B cell (primary cell): ENCODE measurements around the gene TOM1L1. TPM values are rescaled to one million over a fixed set of nuclear protein-coding genes. Genes with fewer than 3 reads are reported as not detected.

Experiments used
- ATAC-seq: fragments of 200-7000 bp; cut with Tn5 transposase; one replicate; pipeline ENCODE4 v1.10.0; 2021; ENCODE audit warnings: low read depth, mild to moderate bottlenecking, moderate number of reproducible peaks, moderate library complexity
- CTCF ChIA-PET: fragments of 350-600 bp; sonication (Branson Sonifier 250); formaldehyde crosslinking; loops from one replicate; lab custom pipeline; 2021; ENCODE audit warnings: antibody characterized with exemption, inconsistent platforms; lab: Charles Lee
- POLR2A ChIA-PET: fragments of 350-600 bp; sonication (Branson Sonifier 250); formaldehyde crosslinking; loops from one replicate; lab custom pipeline; 2021; ENCODE audit warnings: antibody characterized with exemption; lab: Charles Lee
- DNase-seq: peaks from one replicate; pipeline ENCODE4 v3.0.0; 2013
- H2AFZ ChIP-seq: 2 replicates; pipeline ENCODE4 v1.6.1; 2012; ENCODE audit warnings: mild to moderate bottlenecking, low read depth, low read length; ENCODE audit not compliant: insufficient read depth, poor library complexity, severe bottlenecking
- H3K27ac ChIP-seq, 2 donors: 1 replicate in 1 of 2; 2 replicates in 1 of 2; pipeline ENCODE4 v1.5.1; 2012 to 2013; ENCODE audit warnings: low read length in 2 of 2, mild to moderate bottlenecking in 2 of 2, moderate library complexity in 1 of 2
- H3K27me3 ChIP-seq, 4 experiments: fragments of 200-600 bp in 1 of 4; sonication (generic) in 1 of 4; replicated peaks in 1 of 4; 1 replicate in 2 of 4; 2 replicates in 2 of 4; pipeline versions ENCODE4 v1.6.1 to v1.7.0; 2013 to 2016; ENCODE audit warnings: low read length in 3 of 4, mild to moderate bottlenecking in 2 of 4, mixed read lengths in 1 of 4, moderate library complexity in 1 of 4; ENCODE audit not compliant: insufficient read depth in 4 of 4, control insufficient read depth in 3 of 4; ENCODE audit errors: control extremely low read depth in 1 of 4
- H3K36me3 ChIP-seq, 2 experiments: replicated peaks in 1 of 2; 1 replicate in 1 of 2; 2 replicates in 1 of 2; pipeline versions ENCODE4 v1.6.1 to v1.7.1; 2013; ENCODE audit warnings: low read length in 1 of 2; ENCODE audit not compliant: insufficient read depth in 2 of 2, control insufficient read depth in 1 of 2; ENCODE audit errors: control extremely low read depth in 1 of 2, extremely low read depth in 1 of 2
- H3K4me1 ChIP-seq, 2 donors: fragments of 200-600 bp in 1 of 2; sonication (generic) in 1 of 2; 1 replicate in 1 of 2; 2 replicates in 1 of 2; pipeline versions ENCODE4 v1.5.1 to v1.6.1; 2013 to 2017; ENCODE audit warnings: low read length in 2 of 2; ENCODE audit not compliant: control insufficient read depth in 2 of 2, insufficient read depth in 2 of 2
- H3K4me2 ChIP-seq: replicated peaks from 2 replicates; pipeline ENCODE3; 2012; ENCODE audit warnings: mild to moderate bottlenecking, low read depth, low read length; ENCODE audit not compliant: poor library complexity, severe bottlenecking
- H3K4me3 ChIP-seq, 5 experiments: fragments of 200-600 bp in 1 of 5; sonication (generic) in 1 of 5; 1 replicate in 3 of 5; 2 replicates in 2 of 5; pipeline versions ENCODE4 v1.5.1 to v1.7.0; 2011 to 2016; ENCODE audit warnings: low read length in 4 of 5, mild to moderate bottlenecking in 4 of 5, low read depth in 2 of 5, control low read depth in 1 of 5, moderate library complexity in 1 of 5; ENCODE audit not compliant: insufficient read depth in 1 of 5; ENCODE audit errors: control extremely low read depth in 1 of 5, extremely low read depth in 1 of 5
- H3K79me2 ChIP-seq: fragments of 200-600 bp; sonication (generic); one replicate; pipeline ENCODE4 v1.6.0; 2016; ENCODE audit warnings: low read length; ENCODE audit not compliant: control insufficient read depth, insufficient read depth
- H3K9ac ChIP-seq: fragments of 200-600 bp; sonication (generic); 2 replicates; pipeline ENCODE4 v1.6.1; 2017; ENCODE audit warnings: mild to moderate bottlenecking, low read length, moderate library complexity
- H3K9me3 ChIP-seq, 3 donors: one replicate each; pipeline versions ENCODE4 v1.6.1 to v1.7.1; 2013; ENCODE audit warnings: low read length in 2 of 3; ENCODE audit not compliant: control insufficient read depth in 2 of 3, insufficient read depth in 1 of 3; ENCODE audit errors: control extremely low read depth in 1 of 3
- H4K20me1 ChIP-seq: 2 replicates; pipeline ENCODE4 v1.6.0; 2012; ENCODE audit warnings: mild to moderate bottlenecking, low read length; ENCODE audit not compliant: insufficient read depth, control insufficient read depth, poor library complexity, severe bottlenecking
- H3K27ac Mint-ChIP-seq: one replicate; pipeline ENCODE4 v1.8.0; 2021; ENCODE audit warnings: mixed read lengths
- H3K27me3 Mint-ChIP-seq: one replicate; pipeline ENCODE4 v1.8.0; 2021; ENCODE audit warnings: mixed read lengths
- H3K4me1 Mint-ChIP-seq: one replicate; pipeline ENCODE4 v1.8.0; 2021; ENCODE audit warnings: mixed read lengths
- H3K4me3 Mint-ChIP-seq: one replicate; pipeline ENCODE4 v1.8.0; 2021; ENCODE audit warnings: mixed read lengths
- H3K9me3 Mint-ChIP-seq: one replicate; pipeline ENCODE4 v1.8.0; 2022; ENCODE audit warnings: mixed read lengths; ENCODE audit not compliant: insufficient read depth
- EZH2 ChIP-seq: IDR thresholded peaks from 2 replicates; pipeline ENCODE4 v1.6.1; 2012; ENCODE audit warnings: borderline replicate concordance, low read depth, mild to moderate bottlenecking, moderate library complexity, low read length; ENCODE audit not compliant: insufficient read depth, poor library complexity, severe bottlenecking
- WGBS: methylation state at CpG from one replicate; pipeline ENCODE4 v1.1.5; 2013; ENCODE audit warnings: missing lambda C conversion rate; ENCODE audit not compliant: insufficient coverage; 5-methylcytosine and 5-hydroxymethylcytosine counted together
- intact Hi-C: fragments of 100-400 bp; cut with micrococcal nuclease; formaldehyde crosslinking; loops from one replicate; pipeline ENCODE4 v1.10.0; 2022
- polyA plus RNA-seq: library from polyadenylated mRNA; depleted of rRNA; stranded (reverse); fragments of >200 nt; gene quantifications from 2 replicates; pipeline ENCODE4 v1.2.3, GENCODE V29; 2012
- total RNA-seq, 2 donors: library from RNA; stranded (reverse); fragments of 120-200 nt in 1 of 2; gene quantifications; 1 replicate in 1 of 2; 2 replicates in 1 of 2; pipeline versions ENCODE4 v1.2.3 to v1.2.4, GENCODE V29; 2013 to 2022
- TF ChIP-seq, protein P1 (sequence below): fragments of 200-600 bp; IDR thresholded peaks from one replicate; pipeline ENCODE4 v1.8.0; 2022; ENCODE audit warnings: antibody characterized with exemption, mild to moderate bottlenecking

Gene TOM1L1
- total and polyA plus RNA-seq, 2 donors (not counting 1 experiment from before 2014, with no cell fraction given) = not detected

DNA sequence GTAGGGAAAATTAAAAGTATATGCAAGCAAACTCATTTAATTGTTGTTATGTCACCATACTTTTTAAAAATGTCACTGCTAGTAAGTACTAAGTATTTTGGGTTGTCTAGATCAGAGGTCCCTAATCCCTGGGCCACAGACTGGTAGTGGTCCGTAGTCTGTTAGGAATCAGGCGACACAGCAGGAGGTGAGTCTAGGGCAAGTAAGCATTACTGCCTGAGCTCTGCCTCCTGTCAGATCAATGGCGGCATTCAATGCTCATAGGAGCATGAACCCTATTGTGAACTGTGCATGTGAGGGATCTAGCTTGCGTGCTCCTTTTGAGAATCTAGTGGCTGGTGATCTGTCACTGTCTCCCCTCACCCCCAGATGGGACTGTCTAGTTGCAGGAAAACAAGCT lies 89.5 kb downstream of the TOM1L1 start:
- ATAC-seq = no peak
- Histone ChIP-seq H3K4me2 (no peak overlapping the region), H3K36me3 (no peaks in the 10 kb centered on the region), H3K27me3 (no peaks in the 10 kb centered on the region), H2AFZ (no peak overlapping the region), H3K27ac (no peak overlapping the region), H4K20me1 (no peaks in the 10 kb centered on the region), H3K4me1 (no peaks in the 10 kb centered on the region), H3K79me2 (no peaks in the 10 kb centered on the region), H3K9me3 (no peaks in the 10 kb centered on the region), H3K9ac (no peak overlapping the region), H3K4me3 (no peak overlapping the region)
- 93% methylated on average over 3 of the region's 4 CpGs for WGBS
- intact Hi-C loops = no loop called here
- no peaks in the 10 kb centered on the region for H3K9me3 Mint-ChIP-seq
- no peak overlapping the region for H3K4me3 Mint-ChIP-seq
- H3K27me3 Mint-ChIP-seq = no peaks in the 10 kb centered on the region
- TF ChIP-seq EZH2 = no peak
- TF ChIP-seq, protein P1, sequence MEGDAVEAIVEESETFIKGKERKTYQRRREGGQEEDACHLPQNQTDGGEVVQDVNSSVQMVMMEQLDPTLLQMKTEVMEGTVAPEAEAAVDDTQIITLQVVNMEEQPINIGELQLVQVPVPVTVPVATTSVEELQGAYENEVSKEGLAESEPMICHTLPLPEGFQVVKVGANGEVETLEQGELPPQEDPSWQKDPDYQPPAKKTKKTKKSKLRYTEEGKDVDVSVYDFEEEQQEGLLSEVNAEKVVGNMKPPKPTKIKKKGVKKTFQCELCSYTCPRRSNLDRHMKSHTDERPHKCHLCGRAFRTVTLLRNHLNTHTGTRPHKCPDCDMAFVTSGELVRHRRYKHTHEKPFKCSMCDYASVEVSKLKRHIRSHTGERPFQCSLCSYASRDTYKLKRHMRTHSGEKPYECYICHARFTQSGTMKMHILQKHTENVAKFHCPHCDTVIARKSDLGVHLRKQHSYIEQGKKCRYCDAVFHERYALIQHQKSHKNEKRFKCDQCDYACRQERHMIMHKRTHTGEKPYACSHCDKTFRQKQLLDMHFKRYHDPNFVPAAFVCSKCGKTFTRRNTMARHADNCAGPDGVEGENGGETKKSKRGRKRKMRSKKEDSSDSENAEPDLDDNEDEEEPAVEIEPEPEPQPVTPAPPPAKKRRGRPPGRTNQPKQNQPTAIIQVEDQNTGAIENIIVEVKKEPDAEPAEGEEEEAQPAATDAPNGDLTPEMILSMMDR = no peak
- ChIA-PET POLR2A (no interaction called here), CTCF (interaction anchor here (0.6 to 4.5 kb wide), 3 partner anchors 307 to 524 kb away, joined by 3 to 61 read pairs (median 7); no protein-coding TSS in a partner anchor)
- no peaks in the 10 kb centered on the region for H3K4me1 Mint-ChIP-seq
- no peak for DNase-seq
- H3K27ac Mint-ChIP-seq = no peak overlapping the region

DNA sequence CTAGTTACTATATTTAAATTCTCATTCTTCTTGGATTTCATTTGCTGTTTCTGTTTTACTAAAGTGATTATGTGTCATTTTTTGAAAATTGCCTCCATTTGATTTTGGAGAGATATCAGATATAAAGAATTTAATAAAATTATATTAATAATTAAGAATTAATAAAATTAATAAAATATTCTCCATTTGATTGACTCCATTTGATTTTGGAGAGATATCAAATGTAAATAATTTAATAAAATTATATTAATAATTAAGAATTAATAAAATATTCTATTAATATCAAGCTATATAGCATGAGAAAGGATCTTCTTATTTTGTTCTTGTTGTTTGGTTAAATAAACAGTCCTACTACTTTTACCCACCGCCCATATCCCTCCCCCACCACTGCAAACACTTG lies 90.9 kb downstream of the TOM1L1 start:
- TF ChIP-seq, protein P1 = no peak
- Histone ChIP-seq H4K20me1 (no peaks in the 10 kb centered on the region), H3K4me2 (no peak overlapping the region), H3K4me3 (no peak overlapping the region), H3K4me1 (no peaks in the 10 kb centered on the region), H3K9ac (no peak overlapping the region), H3K9me3 (no peaks in the 10 kb centered on the region), H3K36me3 (no peaks in the 10 kb centered on the region), H3K27ac (no peak overlapping the region), H2AFZ (no peak overlapping the region), H3K27me3 (no peaks in the 10 kb centered on the region), H3K79me2 (no peaks in the 10 kb centered on the region)
- POLR2A ChIA-PET = no interaction called here
- no peaks in the 10 kb centered on the region for H3K27me3 Mint-ChIP-seq
- DNase-seq (no peak), ATAC-seq (no peak)
- H3K4me3 Mint-ChIP-seq = no peak overlapping the region
- H3K4me1 Mint-ChIP-seq = no peaks in the 10 kb centered on the region
- CTCF ChIA-PET = interaction anchor here (1.1 to 4.5 kb wide), 11 partner anchors 12 to 523 kb away, joined by 3 to 82 read pairs (median 7); no protein-coding TSS in a partner anchor
- no peak overlapping the region for H3K27ac Mint-ChIP-seq
- intact Hi-C loops = no loop called here
- no CpG with 5 or more reads among the region's 1 CpG for WGBS
- H3K9me3 Mint-ChIP-seq = no peaks in the 10 kb centered on the region
